Stomach (tissue), 9 donors: Measurements from ENCODE around the gene TPD52L1. TPM values are rescaled to one million over a fixed set of nuclear protein-coding genes. Genes with fewer than 3 reads are reported as not detected.
A peak's percentile ranks its signal among the peaks of the same experiment; 100 is the strongest.
"Not testable (repeated sequence)": the region's sequence is repeated elsewhere in the genome, so short reads cannot be mapped to it uniquely, and the experiment has no call there.

Source experiments
- DNase-seq, 2 donors: peaks; one replicate each; pipeline versions ENCODE4 v3.0.0 to v3.0.0-alpha.2; 2013 to 2019
- H3K27ac ChIP-seq, 5 donors: fragments of 200-600 bp in 4 of 5; sonication (generic) in 4 of 5; one replicate each; pipeline ENCODE4 v1.5.1; 2013 to 2019; ENCODE audit warnings: mild to moderate bottlenecking in 1 of 5, moderate library complexity in 1 of 5
- H3K27me3 ChIP-seq, 3 donors: fragments of 200-600 bp; sonication (generic); one replicate each; pipeline ENCODE4 v1.5.1; 2017 to 2019; ENCODE audit warnings: mixed run types in 1 of 3
- H3K36me3 ChIP-seq, 4 donors: fragments of 200-600 bp; sonication (generic); 1 replicate in 3 of 4; 2 replicates in 1 of 4; pipeline ENCODE4 v1.5.1; 2016 to 2019
- H3K4me1 ChIP-seq, 4 donors: fragments of 200-600 bp; sonication (generic); one replicate each; pipeline ENCODE4 v1.5.1; 2016 to 2019
- H3K4me3 ChIP-seq, 4 donors: fragments of 200-600 bp; sonication (generic) in 3 of 4; one replicate each; pipeline ENCODE4 v1.5.1; 2016 to 2019; ENCODE audit warnings: mild to moderate bottlenecking in 1 of 4
- H3K9me3 ChIP-seq, 4 donors: fragments of 200-600 bp; sonication (generic); one replicate each; pipeline ENCODE4 v1.5.1; 2016 to 2019
- CTCF ChIP-seq, 7 experiments: fragments of 450-650 bp in 4 of 7; fragments of 200-600 bp in 3 of 7; sonication (generic) in 3 of 7; IDR thresholded peaks; one replicate each; pipeline ENCODE4 v1.5.1; 2016 to 2019; ENCODE audit warnings: antibody characterized with exemption in 7 of 7, control low read depth in 2 of 7, mild to moderate bottlenecking in 1 of 7
- EP300 ChIP-seq: sonication (generic); formaldehyde crosslinking; IDR thresholded peaks from one replicate; pipeline ENCODE4 v1.6.1; 2017; ENCODE audit warnings: antibody characterized with exemption
- POLR2A ChIP-seq, 4 donors: fragments of 450-650 bp; IDR thresholded peaks; one replicate each; pipeline ENCODE4 v1.6.1; 2016; ENCODE audit warnings: antibody characterized with exemption in 4 of 4, control low read depth in 2 of 4, mild to moderate bottlenecking in 1 of 4, moderate library complexity in 1 of 4
- POLR2AphosphoS5 ChIP-seq, 3 donors: sonication (generic); formaldehyde crosslinking; IDR thresholded peaks; one replicate each; pipeline ENCODE4 v1.6.1; 2016; ENCODE audit warnings: antibody characterized with exemption in 3 of 3
- WGBS, 5 donors: extraction: QIAGEN DNeasy Blood & Tissue Kit in 3 of 5; methylation state at CpG; one replicate each; pipeline versions ENCODE4 v1.1.5 to v1.1.7; 2013 to 2018; 5-methylcytosine and 5-hydroxymethylcytosine counted together
- intact Hi-C: fragments of 100-400 bp; cut with DNase I; formaldehyde crosslinking; loops from one replicate; pipeline ENCODE4 v1.15.1; 2023; ENCODE audit warnings: low total_unique reads
- polyA plus RNA-seq, 3 donors: library from polyadenylated mRNA; stranded (reverse); fragments of 200-250 nt; gene quantifications; one replicate each; pipeline ENCODE4 v1.2.3, GENCODE V29; 2013
- total RNA-seq, 5 donors: library from RNA; depleted of rRNA; stranded (reverse); fragments of >200 nt; gene quantifications; one replicate each; pipeline versions ENCODE4 v1.1.0 to v1.2.3, GENCODE V29; 2014 to 2016
- donor health status: healthy with polysubstance abuse.
- donor health status: Bipolar disorder and iron deficiency.
- donor health status: healthy.

TPD52L1 gene
- total and polyA plus RNA-seq, 8 donors, result 14.8 to 102 (median 78.9) TPM

- H3K27me3 ChIP-seq, result peaks cover 0 to 12% (median 0%) of the 10 kb centered on the region in 3 donors
- H3K4me1 ChIP-seq, result peaks cover 0 to 25% (median 18%) of the 10 kb centered on the region in 4 donors
- no peak for DNase-seq
- peak overlapping the region in 1 of 4 donors; percentile 76 for H3K4me3 ChIP-seq
- TF ChIP-seq EP300 (no peak), POLR2A (IDR thresholded peaks at IDR 0.05) (no peak)
- intact Hi-C loops, result no loop called here
- WGBS, 5 donors, result 73 to 88% (median 82%) methylated on average over 2 of the region's 2 CpGs
- no peaks in the 10 kb centered on the region for H3K36me3 ChIP-seq
- H3K27ac ChIP-seq, result peak overlapping the region in 4 of 5 donors; percentile 57 to 83 (median 78)
- H3K9me3 ChIP-seq, result no peaks in the 10 kb centered on the region
Observed at GRCh38 chr6:125155344-125155743, 1.8 kb downstream of the TPD52L1 start.

GRCh38 chr6:125156496-125156895 is 2.9 kb downstream of the TPD52L1 start:
- intact Hi-C loops, result no loop called here
- Histone ChIP-seq H3K4me3 (no peak overlapping the region), H3K27ac (no peak overlapping the region), H3K27me3 (peaks cover 0 to 12% (median 0%) of the 10 kb centered on the region in 3 donors), H3K4me1 (peaks cover 0 to 25% (median 18%) of the 10 kb centered on the region in 4 donors), H3K9me3 (no peaks in the 10 kb centered on the region), H3K36me3 (no peaks in the 10 kb centered on the region)
- TF ChIP-seq POLR2A (IDR thresholded peaks at IDR 0.05), result no peak
- TF ChIP-seq EP300, result no peak
- no peak for TF ChIP-seq CTCF (IDR thresholded peaks at IDR 0.05)
- no peak for TF ChIP-seq POLR2AphosphoS5 (IDR thresholded peaks at IDR 0.05)
- 68 to 94% (median 79%) methylated on average over 4 of the region's 4 CpGs for WGBS, 5 donors
- no peak for DNase-seq

- H3K27ac ChIP-seq, result no peak overlapping the region
- WGBS, 5 donors, result 60 to 67% (median 63%) methylated on average over 3 of the region's 3 CpGs
Observed at GRCh38 chr6:125157280-125157679, 3.7 kb downstream of the TPD52L1 start.

GRCh38 chr6:125157725-125158124 is 4.2 kb downstream of the TPD52L1 start:
- intact Hi-C loops, result no loop called here
- H3K9me3 ChIP-seq, result no peaks in the 10 kb centered on the region
- H3K4me3 ChIP-seq, result no peak overlapping the region
- no peak overlapping the region for H3K27ac ChIP-seq
- DNase-seq, result no peak
- H3K36me3 ChIP-seq, result no peaks in the 10 kb centered on the region
- TF ChIP-seq POLR2AphosphoS5 (IDR thresholded peaks at IDR 0.05), result no peak
- TF ChIP-seq CTCF (IDR thresholded peaks at IDR 0.05), result no peak
- no peak for TF ChIP-seq POLR2A (IDR thresholded peaks at IDR 0.05)
- no peak for TF ChIP-seq EP300
- peaks cover 0 to 12% (median 0%) of the 10 kb centered on the region in 3 donors for H3K27me3 ChIP-seq
- 76 to 82% (median 81%) methylated on average over 9 of the region's 9 CpGs for WGBS, 5 donors
- H3K4me1 ChIP-seq, result peaks cover 0 to 25% (median 18%) of the 10 kb centered on the region in 4 donors

More at GRCh38 chr6:125157280-125157679, 3.7 kb downstream of the TPD52L1 start:
- Histone ChIP-seq H3K4me1 (peaks cover 0 to 25% (median 18%) of the 10 kb centered on the region in 4 donors), H3K36me3 (no peaks in the 10 kb centered on the region), H3K9me3 (no peaks in the 10 kb centered on the region), H3K27me3 (peaks cover 0 to 12% (median 0%) of the 10 kb centered on the region in 3 donors), H3K4me3 (no peak overlapping the region)
- no peak for DNase-seq
- intact Hi-C loops, result no loop called here
- TF ChIP-seq EP300 (no peak), POLR2A (IDR thresholded peaks at IDR 0.05) (no peak), POLR2AphosphoS5 (IDR thresholded peaks at IDR 0.05) (no peak)

GRCh38 chr6:125163339-125163738 is 9.8 kb downstream of the TPD52L1 start:
- DNase-seq, H3K36me3 ChIP-seq, H3K27me3 ChIP-seq, H3K4me3 ChIP-seq, H3K4me1 ChIP-seq, intact Hi-C loops, H3K9me3 ChIP-seq, H3K27ac ChIP-seq: not testable (repeated sequence)
- WGBS, 5 donors, result 92 to 96% (median 96%) methylated on average over 4 of the region's 4 CpGs

- Histone ChIP-seq H3K27me3 (no peaks in the 10 kb centered on the region), H3K27ac (no peak overlapping the region), H3K9me3 (no peaks in the 10 kb centered on the region), H3K4me3 (no peak overlapping the region), H3K4me1 (peaks cover 0 to 2% (median 1%) of the 10 kb centered on the region in 4 donors), H3K36me3 (no peaks in the 10 kb centered on the region)
- no peak for TF ChIP-seq CTCF (IDR thresholded peaks at IDR 0.05)
- TF ChIP-seq POLR2A (IDR thresholded peaks at IDR 0.05), result no peak
- no peak for TF ChIP-seq POLR2AphosphoS5 (IDR thresholded peaks at IDR 0.05)
- TF ChIP-seq EP300, result no peak
- 84 to 95% (median 90%) methylated on average over 1 of the region's 1 CpG for WGBS, 5 donors
- DNase-seq, result no peak
- intact Hi-C loops, result no loop called here
Observed at GRCh38 chr6:125163811-125164210, 10.2 kb downstream of the TPD52L1 start.
